BLaER1 treated with 17β-estradiol and CSF1 and Interleukin-3, amounts not matched to agents 10 nM and 100 nM (cell line): Measurements from ENCODE around the gene SLC38A1.

ENCODE experiments used
- H3K27ac ChIP-seq, 11 experiments: shearing (Covaris generic); formaldehyde crosslinking; 2 replicates each; pipeline ENCODE4 v1.8.1; 2022
- H3K27me3 ChIP-seq, 11 experiments: shearing (Covaris generic); formaldehyde crosslinking; 2 replicates each; pipeline ENCODE4 v1.8.1; 2022
- H3K36me3 ChIP-seq, 11 experiments: shearing (Covaris generic); formaldehyde crosslinking; 2 replicates each; pipeline ENCODE4 v1.8.1; 2022
- H3K4me1 ChIP-seq, 10 experiments: shearing (Covaris generic); formaldehyde crosslinking; 2 replicates each; pipeline ENCODE4 v1.8.1; 2022
- H3K4me2 ChIP-seq, 11 experiments: shearing (Covaris generic); formaldehyde crosslinking; 2 replicates each; pipeline ENCODE4 v1.8.1; 2022
- H3K4me3 ChIP-seq, 10 experiments: shearing (Covaris generic); formaldehyde crosslinking; 2 replicates each; pipeline ENCODE4 v1.8.1; 2022
- H3K9ac ChIP-seq, 11 experiments: shearing (Covaris generic); formaldehyde crosslinking; 2 replicates each; pipeline ENCODE4 v1.8.1; 2022
- H3K9me3 ChIP-seq, 11 experiments: shearing (Covaris generic); formaldehyde crosslinking; replicated peaks in 1 of 11; 2 replicates each; pipeline ENCODE4 v1.8.1; 2022
- H4K20me1 ChIP-seq, 11 experiments: shearing (Covaris generic); formaldehyde crosslinking; 2 replicates each; pipeline ENCODE4 v1.8.1; 2022
- Cebpa-rat ChIP-seq, 11 experiments: shearing (Covaris generic); IDR thresholded peaks; 2 replicates each; pipeline ENCODE4 v1.8.1; 2022

The SLC38A1 gene

GRCh38 chr12:46268583-46269428 is at the start of gene SLC38A1:
Gene SLC38A1, minus strand, starts transcription at chr12:46269043. Its CDS starts 29,243 bp downstream, at chr12:46239800.
- Histone ChIP-seq H4K20me1 (peaks cover 0 to 44% (median 32%) of the 10 kb centered on the region in 11 experiments; a peak in 19 of 22 replicates), H3K36me3 (peaks cover 0 to 20% (median 7%) of the 10 kb centered on the region in 11 experiments; a peak in 8 of 22 replicates), H3K4me1 (peaks cover 23 to 46% (median 37%) of the 10 kb centered on the region in 10 experiments), H3K9ac (peak within 1 kb of the TSS; percentile 76 to 99 (median 95)), H3K4me3 (peak within 1 kb of the TSS; percentile 64 to 94 (median 82)), H3K9me3 (no peaks in the 10 kb centered on the region), H3K27ac (peak within 1 kb of the TSS; percentile 7 to 99 (median 96); a peak in 21 of 22 replicates), H3K4me2 (peak within 1 kb of the TSS; percentile 88 to 99 (median 96)), H3K27me3 (peaks cover 0 to 29% (median 0%) of the 10 kb centered on the region in 11 experiments; a peak in 5 of 22 replicates)
- peak in 9 of 11 experiments; percentile 57 to 99 (median 95); a peak in 17 of 22 replicates for TF ChIP-seq Cebpa-rat (IDR thresholded peaks at IDR 0.05)

GRCh38 chr12:46318037-46318436 is 49.2 kb upstream of the SLC38A1 start:
- Histone ChIP-seq H4K20me1 (no peaks in the 10 kb centered on the region), H3K4me3 (no peak overlapping the region), H3K36me3 (no peaks in the 10 kb centered on the region), H3K4me1 (no peaks in the 10 kb centered on the region), H3K27ac (no peak overlapping the region), H3K9me3 (peaks cover 1 to 29% (median 11%) of the 10 kb centered on the region in 11 experiments; a peak in 20 of 22 replicates), H3K27me3 (no peaks in the 10 kb centered on the region), H3K9ac (no peak overlapping the region), H3K4me2 (no peak overlapping the region)
- no peak for TF ChIP-seq Cebpa-rat (IDR thresholded peaks at IDR 0.05)

- H3K27me3 ChIP-seq = no peaks in the 10 kb centered on the region
- H3K9ac ChIP-seq = no peak overlapping the region
- TF ChIP-seq Cebpa-rat (IDR thresholded peaks at IDR 0.05) = no peak
Measured at GRCh38 chr12:46304070-46304469, 35.2 kb upstream of the SLC38A1 start.

GRCh38 chr12:46303039-46303666 is 34.3 kb upstream of the SLC38A1 start:
- no peak overlapping the region for H3K27ac ChIP-seq
- no peak overlapping the region for H3K9ac ChIP-seq
- H3K4me1 ChIP-seq = peaks cover 15 to 50% (median 32%) of the 10 kb centered on the region in 10 experiments
- H3K27me3 ChIP-seq = no peaks in the 10 kb centered on the region
- H4K20me1 ChIP-seq = no peaks in the 10 kb centered on the region
- TF ChIP-seq Cebpa-rat (IDR thresholded peaks at IDR 0.05) = no peak
- H3K36me3 ChIP-seq = no peaks in the 10 kb centered on the region
- no peak overlapping the region for H3K4me2 ChIP-seq
- no peak overlapping the region for H3K4me3 ChIP-seq
- H3K9me3 ChIP-seq = peaks cover 9 to 26% (median 21%) of the 10 kb centered on the region in 11 experiments; a peak in 21 of 22 replicates

More at GRCh38 chr12:46304070-46304469, 35.2 kb upstream of the SLC38A1 start:
- H3K4me3 ChIP-seq = no peak overlapping the region
- H3K4me1 ChIP-seq = peaks cover 15 to 41% (median 29%) of the 10 kb centered on the region in 10 experiments
- no peak overlapping the region for H3K27ac ChIP-seq
- H3K9me3 ChIP-seq = peaks cover 10 to 28% (median 23%) of the 10 kb centered on the region in 11 experiments; a peak in 21 of 22 replicates
- H4K20me1 ChIP-seq = no peaks in the 10 kb centered on the region
- no peak overlapping the region for H3K4me2 ChIP-seq
- no peaks in the 10 kb centered on the region for H3K36me3 ChIP-seq

- Histone ChIP-seq H3K4me2 (peak overlapping the region; percentile 25 to 90 (median 68)), H4K20me1 (no peaks in the 10 kb centered on the region), H3K27ac (peak overlapping the region in 6 of 11 experiments; percentile 32 to 54 (median 50); a peak in 11 of 22 replicates), H3K9me3 (peaks cover 0 to 15% (median 10%) of the 10 kb centered on the region in 11 experiments; a peak in 19 of 22 replicates), H3K4me3 (no peak overlapping the region; a peak in 2 of 20 replicates), H3K4me1 (peaks cover 21 to 60% (median 36%) of the 10 kb centered on the region in 10 experiments), H3K27me3 (no peaks in the 10 kb centered on the region), H3K9ac (peak overlapping the region in 4 of 11 experiments; percentile 1 to 38 (median 22); a peak in 2 of 22 replicates), H3K36me3 (no peaks in the 10 kb centered on the region)
- no peak for TF ChIP-seq Cebpa-rat (IDR thresholded peaks at IDR 0.05)
Measured at GRCh38 chr12:46300910-46301309, 32.1 kb upstream of the SLC38A1 start.

GRCh38 chr12:46299851-46300250 is 31.0 kb upstream of the SLC38A1 start:
- peaks cover 0 to 5% (median 0%) of the 10 kb centered on the region in 11 experiments; a peak in 6 of 22 replicates for H3K9me3 ChIP-seq
- H4K20me1 ChIP-seq = no peaks in the 10 kb centered on the region
- H3K4me2 ChIP-seq = peak overlapping the region in 9 of 11 experiments; percentile 6 to 90 (median 70); a peak in 17 of 22 replicates
- H3K4me3 ChIP-seq = no peak overlapping the region
- no peaks in the 10 kb centered on the region for H3K36me3 ChIP-seq
- H3K9ac ChIP-seq = peak overlapping the region in 1 of 11 experiments; percentile 18; a peak in 1 of 22 replicates
- peak overlapping the region in 2 of 11 experiments; percentile 2 to 54; a peak in 2 of 22 replicates for H3K27ac ChIP-seq
- H3K4me1 ChIP-seq = peaks cover 21 to 60% (median 36%) of the 10 kb centered on the region in 10 experiments
- no peak for TF ChIP-seq Cebpa-rat (IDR thresholded peaks at IDR 0.05)
- H3K27me3 ChIP-seq = no peaks in the 10 kb centered on the region

GRCh38 chr12:46298261-46298660 is 29.4 kb upstream of the SLC38A1 start:
- peak overlapping the region in 3 of 11 experiments; percentile 70 to 90 (median 84); a peak in 4 of 22 replicates for H3K4me2 ChIP-seq
- H3K27ac ChIP-seq = no peak overlapping the region
- no peaks in the 10 kb centered on the region for H3K36me3 ChIP-seq
- no peak for TF ChIP-seq Cebpa-rat (IDR thresholded peaks at IDR 0.05)
- peaks cover 21 to 53% (median 36%) of the 10 kb centered on the region in 10 experiments for H3K4me1 ChIP-seq
- peaks cover 0 to 6% (median 0%) of the 10 kb centered on the region in 11 experiments; a peak in 8 of 22 replicates for H3K9me3 ChIP-seq
- H4K20me1 ChIP-seq = no peaks in the 10 kb centered on the region
- no peak overlapping the region for H3K4me3 ChIP-seq
- no peak overlapping the region for H3K9ac ChIP-seq
- H3K27me3 ChIP-seq = no peaks in the 10 kb centered on the region

GRCh38 chr12:46296822-46297221 is 28.0 kb upstream of the SLC38A1 start:
- no peak overlapping the region for H3K4me3 ChIP-seq
- peaks cover 11 to 21% (median 14%) of the 10 kb centered on the region in 11 experiments for H3K9me3 ChIP-seq
- no peaks in the 10 kb centered on the region for H3K27me3 ChIP-seq
- peaks cover 20 to 48% (median 33%) of the 10 kb centered on the region in 10 experiments for H3K4me1 ChIP-seq
- H3K4me2 ChIP-seq = peak overlapping the region in 5 of 11 experiments; percentile 3 to 40 (median 5); a peak in 5 of 22 replicates
- no peaks in the 10 kb centered on the region for H4K20me1 ChIP-seq
- no peak for TF ChIP-seq Cebpa-rat (IDR thresholded peaks at IDR 0.05)
- H3K36me3 ChIP-seq = no peaks in the 10 kb centered on the region
- H3K27ac ChIP-seq = no peak overlapping the region
- H3K9ac ChIP-seq = no peak overlapping the region
